ENCODE measurements around the gene SEC16A.

DNA sequence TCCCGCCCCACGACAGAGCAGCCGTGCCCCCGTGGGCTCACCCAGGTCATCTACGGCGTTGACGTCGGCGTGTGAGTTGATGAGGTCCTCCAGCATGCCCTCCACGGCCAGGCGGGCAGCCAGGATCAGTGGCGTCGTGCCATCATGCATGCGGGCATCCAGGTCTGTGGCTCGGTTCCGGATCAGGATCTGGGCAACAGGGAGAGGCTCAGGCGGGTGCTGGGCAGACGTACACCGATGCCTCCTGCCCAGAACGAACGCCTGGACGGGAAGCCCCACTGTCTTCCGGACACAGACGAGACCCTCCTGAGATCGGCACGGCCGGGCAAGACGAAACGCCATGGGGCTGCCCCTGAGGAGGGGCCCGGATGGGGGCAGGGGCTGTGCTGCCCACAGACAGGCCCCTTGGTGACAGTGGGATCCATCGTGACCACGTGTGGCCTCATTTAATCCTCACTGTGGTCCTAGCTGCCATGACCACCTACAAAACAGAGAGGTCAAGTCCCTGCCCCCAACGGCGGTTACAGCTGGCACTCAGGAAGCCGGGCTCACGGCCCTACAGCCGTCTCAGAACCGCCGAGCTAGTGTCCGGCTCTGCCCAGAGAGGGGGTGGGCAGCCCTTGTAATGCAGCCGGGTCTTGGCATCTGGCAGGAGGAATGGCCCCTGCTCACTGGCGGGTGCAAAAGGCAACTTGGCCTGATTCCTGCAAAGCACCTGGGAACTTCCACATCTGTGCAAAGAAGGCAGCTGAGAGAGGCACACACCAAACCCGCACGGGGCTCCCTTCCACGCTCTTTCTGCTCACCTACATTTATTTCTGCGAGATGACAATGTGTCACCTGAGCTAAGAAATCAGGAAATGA, 16.5 kb upstream of the SEC16A start:
- TF ChIP-seq POLR2A (IDR thresholded peaks at IDR 0.05; ENCODE audit: low read depth, low read length): no peak
- no peak for TF ChIP-seq POLR2AphosphoS5 (IDR thresholded peaks at IDR 0.05; ENCODE audit: low read depth, low read length)
